ENCODE data around the gene USP8.
"Not testable (repeated sequence)": the region's sequence is repeated elsewhere in the genome, so short reads cannot be mapped to it uniquely, and the experiment has no call there.

The USP8 gene

GRCh38 chr15:50487287-50487686 lies 63.1 kb downstream of the USP8 start:
- no peak for TF ChIP-seq CTCF (IDR thresholded peaks at IDR 0.05)
- peaks cover 49 to 81% (median 57%) of the 10 kb centered on the region in 3 donors for H3K36me3 ChIP-seq
- no peak overlapping the region for H3K27ac ChIP-seq
- no peak overlapping the region for H3K4me3 ChIP-seq
- H3K27me3 ChIP-seq = no peaks in the 10 kb centered on the region
- no peak for DNase-seq
- H3K4me1 ChIP-seq = no peaks in the 10 kb centered on the region
- H3K9me3 ChIP-seq = no peaks in the 10 kb centered on the region
- intact Hi-C loops (cut with DNase I; ENCODE audit: low total_unique reads) = no loop called here

- intact Hi-C loops (cut with DNase I; ENCODE audit: low total_unique reads) = loop anchor here (10.0 kb wide), 1 partner anchor 141 kb away; no protein-coding TSS in a partner anchor
- H3K4me3 ChIP-seq = no peak overlapping the region
- no peak for DNase-seq
- TF ChIP-seq CTCF (IDR thresholded peaks at IDR 0.05) = no peak
- no peak overlapping the region for H3K27ac ChIP-seq
- peaks cover 84 to 91% (median 89%) of the 10 kb centered on the region in 3 donors for H3K36me3 ChIP-seq
- no peaks in the 10 kb centered on the region for H3K9me3 ChIP-seq
- H3K27me3 ChIP-seq = no peaks in the 10 kb centered on the region
- H3K4me1 ChIP-seq = no peaks in the 10 kb centered on the region
Measured at GRCh38 chr15:50493625-50494024, 69.4 kb downstream of the USP8 start.

DNA sequence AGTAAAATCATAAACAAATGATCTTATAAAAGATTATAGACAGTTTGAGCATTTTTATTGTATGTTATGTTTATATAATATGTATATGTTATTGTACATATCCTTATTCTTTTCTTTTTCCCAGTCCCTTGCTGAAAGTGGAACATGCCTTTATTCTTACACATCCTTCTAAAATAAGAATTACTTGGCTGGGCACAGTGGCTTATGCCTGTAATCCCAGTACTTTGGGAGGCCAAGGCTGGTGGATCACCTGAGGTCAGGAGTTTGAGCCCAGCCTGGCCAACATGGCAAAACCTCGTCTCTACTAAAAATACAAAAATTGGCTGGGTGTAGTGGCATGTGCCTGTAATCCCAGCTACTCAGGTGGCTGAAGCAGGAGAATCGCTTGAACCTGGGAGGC lies 70.3 kb downstream of the USP8 start:
- not testable (repeated sequence) for H3K4me1 ChIP-seq, H3K27ac ChIP-seq, DNase-seq, H3K27me3 ChIP-seq, H3K4me3 ChIP-seq, H3K9me3 ChIP-seq
- H3K36me3 ChIP-seq = peaks cover 92 to 95% (median 95%) of the 10 kb centered on the region in 3 donors
- intact Hi-C loops (cut with DNase I; ENCODE audit: low total_unique reads) = loop anchor here (10.0 kb wide), 1 partner anchor 140 kb away; no protein-coding TSS in a partner anchor

GRCh38 chr15:50496692-50497091 lies 72.5 kb downstream of the USP8 start:
- DNase-seq = no peak
- no peaks in the 10 kb centered on the region for H3K27me3 ChIP-seq
- no peak for TF ChIP-seq CTCF (IDR thresholded peaks at IDR 0.05)
- no peaks in the 10 kb centered on the region for H3K4me1 ChIP-seq
- H3K36me3 ChIP-seq = peaks cover 94 to 95% (median 95%) of the 10 kb centered on the region in 3 donors
- intact Hi-C loops (cut with DNase I; ENCODE audit: low total_unique reads) = loop anchor here (10.0 kb wide), 1 partner anchor 138 kb away; no protein-coding TSS in a partner anchor
- no peak overlapping the region for H3K27ac ChIP-seq
- no peak overlapping the region for H3K4me3 ChIP-seq
- H3K9me3 ChIP-seq = no peaks in the 10 kb centered on the region

- Histone ChIP-seq H3K27me3 (no peaks in the 10 kb centered on the region), H3K27ac (no peak overlapping the region), H3K36me3 (peaks cover 69 to 91% (median 78%) of the 10 kb centered on the region in 3 donors), H3K4me1 (no peaks in the 10 kb centered on the region), H3K9me3 (no peaks in the 10 kb centered on the region), H3K4me3 (no peak overlapping the region)
- intact Hi-C loops (cut with DNase I; ENCODE audit: low total_unique reads) = no loop called here
- no peak for DNase-seq
- no peak for TF ChIP-seq CTCF (IDR thresholded peaks at IDR 0.05)
Measured at GRCh38 chr15:50500352-50500751, 76.1 kb downstream of the USP8 start.

DNA sequence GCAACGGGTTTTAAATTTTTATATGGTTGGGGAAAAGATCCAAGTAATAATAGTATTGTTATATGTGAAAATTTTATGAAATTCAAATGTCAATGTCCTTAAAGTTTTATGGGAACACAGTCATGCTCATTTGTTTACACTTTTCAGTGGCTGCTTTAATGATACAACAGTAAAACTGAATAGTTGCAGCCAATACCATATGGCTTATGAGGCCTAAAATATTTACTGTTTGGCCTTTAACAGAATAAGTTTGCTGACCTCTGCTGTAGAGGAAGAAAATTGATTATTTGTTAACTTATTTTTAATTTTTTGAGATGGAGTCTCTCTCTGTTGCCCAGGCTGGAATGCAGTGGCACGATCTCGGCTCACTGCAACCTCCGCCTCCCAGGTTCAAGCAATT lies 77.6 kb downstream of the USP8 start:
- Histone ChIP-seq H3K27ac (no peak overlapping the region), H3K4me3 (no peak overlapping the region), H3K27me3 (no peaks in the 10 kb centered on the region), H3K36me3 (peaks cover 54 to 77% (median 63%) of the 10 kb centered on the region in 3 donors), H3K9me3 (no peaks in the 10 kb centered on the region), H3K4me1 (no peaks in the 10 kb centered on the region)
- no peak for DNase-seq
- intact Hi-C loops (cut with DNase I; ENCODE audit: low total_unique reads) = no loop called here
- TF ChIP-seq CTCF (IDR thresholded peaks at IDR 0.05) = no peak

Measured in tibial artery (tissue), 4 donors.